WERI-Rb-1 (cell line): Measurements from ENCODE around the gene PHF21A.

Source experiments
- DNase-seq: peaks from one replicate; pipeline ENCODE4 v3.0.0-alpha.2; 2020
- H3K27ac ChIP-seq: fragments of 250-450 bp; sonication (Bioruptor Pico); 2 replicates; pipeline ENCODE4 v1.5.1; 2020; ENCODE audit warnings: mild to moderate bottlenecking, moderate library complexity
- H3K27me3 ChIP-seq: fragments of 250-450 bp; sonication (Bioruptor Pico); 2 replicates; pipeline ENCODE4 v1.5.1; 2021; ENCODE audit warnings: mild to moderate bottlenecking, low read depth, moderate library complexity; ENCODE audit not compliant: insufficient read depth, severe bottlenecking
- H3K36me3 ChIP-seq: fragments of 250-450 bp; sonication (Bioruptor Pico); 2 replicates; pipeline ENCODE4 v1.5.1; 2020; ENCODE audit warnings: mild to moderate bottlenecking, moderate library complexity
- H3K4me3 ChIP-seq: 2 replicates; pipeline ENCODE4 v1.5.1; 2011; ENCODE audit warnings: low read depth, mild to moderate bottlenecking, control low read depth, low read length
- H3K9me3 ChIP-seq: fragments of 250-450 bp; sonication (Bioruptor Pico); 2 replicates; pipeline ENCODE4 v1.5.1; 2021; ENCODE audit warnings: mild to moderate bottlenecking, moderate library complexity; ENCODE audit not compliant: severe bottlenecking
- TF ChIP-seq, protein P1 (sequence below): IDR thresholded peaks from 2 replicates; pipeline ENCODE4 v1.5.1; 2011; ENCODE audit warnings: low read depth, mild to moderate bottlenecking, control low read depth, inconsistent platforms, low read length

The PHF21A gene

DNA sequence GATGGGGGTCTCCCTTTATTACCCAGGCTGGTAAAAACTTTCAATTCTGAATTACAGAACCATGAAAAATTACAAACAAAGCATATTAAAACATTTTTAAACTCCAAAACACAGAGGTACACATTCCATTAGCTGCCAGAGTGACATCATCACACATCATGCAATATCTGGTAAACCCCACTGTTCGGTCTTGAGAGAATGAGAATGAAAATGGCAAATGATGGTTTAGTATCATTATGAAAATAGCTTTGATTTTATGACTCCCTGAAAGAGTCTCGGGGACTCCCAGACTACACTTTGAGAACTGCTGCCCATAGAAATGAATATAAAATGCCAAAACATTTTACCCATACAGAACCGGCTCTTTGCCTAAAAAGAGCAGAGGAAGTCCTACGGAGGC is 180.0 kb downstream of the PHF21A start:
- H3K27me3 ChIP-seq, result no peaks in the 10 kb centered on the region
- no peaks in the 10 kb centered on the region for H3K9me3 ChIP-seq
- no peak overlapping the region for H3K4me3 ChIP-seq
- no peak overlapping the region for H3K27ac ChIP-seq
- DNase-seq, result no peak
- H3K36me3 ChIP-seq, result peaks cover 14% of the 10 kb centered on the region
- TF ChIP-seq, protein P1, sequence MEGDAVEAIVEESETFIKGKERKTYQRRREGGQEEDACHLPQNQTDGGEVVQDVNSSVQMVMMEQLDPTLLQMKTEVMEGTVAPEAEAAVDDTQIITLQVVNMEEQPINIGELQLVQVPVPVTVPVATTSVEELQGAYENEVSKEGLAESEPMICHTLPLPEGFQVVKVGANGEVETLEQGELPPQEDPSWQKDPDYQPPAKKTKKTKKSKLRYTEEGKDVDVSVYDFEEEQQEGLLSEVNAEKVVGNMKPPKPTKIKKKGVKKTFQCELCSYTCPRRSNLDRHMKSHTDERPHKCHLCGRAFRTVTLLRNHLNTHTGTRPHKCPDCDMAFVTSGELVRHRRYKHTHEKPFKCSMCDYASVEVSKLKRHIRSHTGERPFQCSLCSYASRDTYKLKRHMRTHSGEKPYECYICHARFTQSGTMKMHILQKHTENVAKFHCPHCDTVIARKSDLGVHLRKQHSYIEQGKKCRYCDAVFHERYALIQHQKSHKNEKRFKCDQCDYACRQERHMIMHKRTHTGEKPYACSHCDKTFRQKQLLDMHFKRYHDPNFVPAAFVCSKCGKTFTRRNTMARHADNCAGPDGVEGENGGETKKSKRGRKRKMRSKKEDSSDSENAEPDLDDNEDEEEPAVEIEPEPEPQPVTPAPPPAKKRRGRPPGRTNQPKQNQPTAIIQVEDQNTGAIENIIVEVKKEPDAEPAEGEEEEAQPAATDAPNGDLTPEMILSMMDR, result no peak

DNA sequence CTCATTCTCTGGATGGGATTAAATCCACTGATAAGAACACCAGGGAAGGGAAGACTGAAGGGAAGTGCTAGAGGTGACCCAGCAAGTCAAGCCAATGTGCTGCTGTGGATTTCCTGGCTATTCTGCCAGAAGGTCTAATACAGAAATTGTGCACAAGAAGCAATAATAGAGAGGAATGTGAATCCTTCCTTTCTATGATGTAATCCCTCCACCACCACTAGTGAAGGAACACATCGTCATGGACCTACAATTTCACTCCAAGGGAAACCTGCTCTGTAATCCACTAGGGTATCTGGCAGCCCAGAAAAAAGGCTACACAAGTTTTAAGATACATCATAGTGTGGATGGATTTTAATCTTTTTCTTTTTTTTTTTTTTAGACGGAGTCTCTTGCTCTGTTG is 181.4 kb downstream of the PHF21A start:
- Histone ChIP-seq H3K9me3 (no peaks in the 10 kb centered on the region), H3K27ac (no peak overlapping the region), H3K36me3 (peaks cover 12% of the 10 kb centered on the region), H3K4me3 (no peak overlapping the region), H3K27me3 (no peaks in the 10 kb centered on the region)
- TF ChIP-seq, protein P1, result no peak
- no peak for DNase-seq

DNA sequence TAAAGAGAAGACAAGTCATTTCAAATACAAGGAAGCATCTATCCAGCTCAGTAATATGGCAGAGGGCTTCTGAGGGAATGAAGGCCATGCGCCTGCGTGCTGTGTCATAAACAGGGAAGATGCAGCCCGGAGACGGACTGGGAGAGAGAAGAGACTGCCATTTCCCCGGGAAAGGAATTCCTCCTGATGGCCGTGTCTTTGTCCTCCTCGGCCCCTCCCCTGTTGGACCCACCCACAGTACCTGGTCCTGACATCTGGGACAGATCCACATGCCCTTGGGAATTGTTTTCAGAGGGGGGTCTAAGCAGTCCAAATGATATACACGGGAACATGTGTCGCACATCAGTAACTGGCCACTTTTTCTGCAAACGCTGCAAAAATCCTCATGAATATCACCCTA is 183.3 kb downstream of the PHF21A start:
- H3K9me3 ChIP-seq, result no peaks in the 10 kb centered on the region
- no peaks in the 10 kb centered on the region for H3K27me3 ChIP-seq
- TF ChIP-seq, protein P1, result no peak
- DNase-seq, result no peak
- no peak overlapping the region for H3K4me3 ChIP-seq
- H3K27ac ChIP-seq, result no peak overlapping the region
- H3K36me3 ChIP-seq, result peaks cover 27% of the 10 kb centered on the region

DNA sequence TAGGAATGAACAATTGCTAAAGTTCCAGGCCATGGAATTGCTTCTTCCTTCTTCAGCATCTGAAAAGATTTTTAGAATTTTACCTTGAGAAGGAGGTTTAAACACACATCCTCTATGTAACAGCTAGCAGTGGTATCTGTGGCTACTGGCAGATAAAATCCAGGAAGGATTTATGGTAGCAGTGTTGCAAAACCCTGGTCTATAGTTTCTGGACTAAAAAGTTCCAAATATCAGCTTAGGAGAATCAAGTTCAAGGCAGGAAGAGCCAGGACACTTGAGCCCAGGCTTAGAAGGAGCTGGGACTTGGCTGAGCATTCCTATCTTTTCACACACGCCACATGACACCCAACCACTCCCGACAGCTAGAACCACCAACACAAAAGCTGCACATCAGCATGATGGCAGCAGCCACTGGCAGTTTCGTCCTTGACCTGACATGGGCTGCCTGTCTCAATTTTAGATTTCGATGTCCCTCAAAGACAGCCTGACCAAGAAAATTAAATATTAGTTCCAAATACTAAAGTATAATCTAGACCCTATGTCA is 184.7 kb downstream of the PHF21A start:
- H3K36me3 ChIP-seq, result peaks cover 27% of the 10 kb centered on the region
- no peak for DNase-seq

DNA sequence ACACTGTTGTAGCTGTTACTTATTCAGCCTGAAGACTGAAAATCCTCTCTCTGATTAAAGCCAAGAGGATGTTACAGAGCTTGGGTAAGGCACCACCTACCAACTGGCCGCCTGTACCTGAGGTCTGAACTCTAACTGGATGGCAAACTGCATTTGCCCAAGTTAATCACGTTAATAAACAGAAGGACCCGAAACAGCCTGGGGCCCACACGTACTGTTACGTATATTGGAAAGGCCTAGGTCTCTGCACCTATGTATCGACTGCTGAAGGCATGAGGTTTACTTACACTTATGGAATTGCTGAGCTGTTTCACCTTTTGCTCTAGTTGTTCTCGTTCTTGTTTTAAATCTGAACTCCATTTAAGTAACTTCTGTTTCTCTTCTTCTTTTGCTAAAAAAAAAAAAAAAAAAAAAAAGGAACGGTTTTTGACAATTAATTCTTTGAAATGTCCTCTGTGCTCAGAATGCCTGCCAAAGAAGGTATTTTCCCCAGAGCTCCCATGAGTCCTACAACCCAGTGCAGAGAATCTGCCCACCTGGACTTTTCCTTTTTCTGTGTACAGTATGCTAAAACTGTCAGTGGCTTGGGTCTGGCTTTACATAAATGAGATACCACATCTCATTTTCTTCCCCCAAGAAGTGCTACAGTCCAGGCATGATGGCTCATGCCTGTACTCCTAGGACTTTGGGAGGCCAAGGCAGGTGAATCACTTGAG is 185.7 kb downstream of the PHF21A start:
- Histone ChIP-seq H3K27ac (no peak overlapping the region), H3K36me3 (peaks cover 27% of the 10 kb centered on the region), H3K9me3 (no peaks in the 10 kb centered on the region), H3K4me3 (no peak overlapping the region), H3K27me3 (no peaks in the 10 kb centered on the region)
- TF ChIP-seq, protein P1, result no peak
- DNase-seq, result no peak

More for the DNA sequence above, 184.7 kb downstream of the PHF21A start:
- TF ChIP-seq, protein P1, result no peak
- Histone ChIP-seq H3K4me3 (no peak overlapping the region), H3K9me3 (no peaks in the 10 kb centered on the region), H3K27me3 (no peaks in the 10 kb centered on the region), H3K27ac (no peak overlapping the region)
